SK-N-SH (cell line): ENCODE results near the gene LIME1. TPM values are rescaled to one million over a fixed set of nuclear protein-coding genes. Genes with fewer than 3 reads are reported as not detected.

ENCODE experiments used
- CTCF ChIA-PET: fragments of 300-600, 350-600 bp; formaldehyde crosslinking; extraction: SDS; loops from one replicate; lab custom pipeline; 2021; lab: Yijun Ruan, JAX
- POLR2A ChIA-PET: fragments of 350-600 bp; sonication (Branson Sonifier 250); formaldehyde crosslinking; extraction: SDS; loops from one replicate; lab custom pipeline; 2020; ENCODE audit warnings: antibody characterized with exemption, inconsistent platforms; lab: Yijun Ruan, JAX
- DNase-seq: peaks from one replicate; pipeline ENCODE4 v3.0.0; 2012
- H2AFZ ChIP-seq: fragments of 200-600 bp; sonication (generic); 2 replicates; pipeline ENCODE4 v1.8.1; 2016; ENCODE audit warnings: antibody characterized with exemption, mild to moderate bottlenecking, low read depth
- H3F3A ChIP-seq: fragments of 200-600 bp; sonication (generic); replicated peaks from 2 replicates; pipeline ENCODE3; 2016; ENCODE audit warnings: antibody characterized with exemption, mild to moderate bottlenecking; ENCODE audit not compliant: insufficient read depth
- H3K27ac ChIP-seq, 2 experiments: fragments of 200-500 bp in 1 of 2; fragments of 200-600 bp in 1 of 2; sonication (Bioruptor generic) in 1 of 2; sonication (generic), shearing (Covaris generic) in 1 of 2; 2 replicates each; pipeline versions ENCODE4 v1.5.1 to v1.6.1; 2014 to 2016; ENCODE audit warnings: low read depth in 2 of 2, inconsistent platforms in 1 of 2, low read length in 1 of 2, mild to moderate bottlenecking in 1 of 2, mixed read lengths in 1 of 2
- H3K27me3 ChIP-seq: fragments of 200-600 bp; sonication (generic), shearing (Covaris generic); 2 replicates; pipeline ENCODE4 v1.6.1; 2016; ENCODE audit warnings: mixed run types; ENCODE audit not compliant: insufficient read depth
- H3K36me3 ChIP-seq, 2 experiments: fragments of 200-500 bp in 1 of 2; fragments of 200-600 bp in 1 of 2; sonication (Bioruptor generic) in 1 of 2; sonication (generic) in 1 of 2; replicated peaks in 1 of 2; 2 replicates each; pipeline versions ENCODE3 to v1.5.1; 2014 to 2016; ENCODE audit warnings: low read length in 1 of 2, mild to moderate bottlenecking in 1 of 2; ENCODE audit not compliant: insufficient read depth in 2 of 2, control insufficient read depth in 1 of 2
- H3K4me1 ChIP-seq, 2 experiments: fragments of 200-500 bp in 1 of 2; fragments of 200-600 bp in 1 of 2; sonication (Bioruptor generic) in 1 of 2; sonication (generic), shearing (Covaris generic) in 1 of 2; 2 replicates each; pipeline versions ENCODE4 v1.5.1 to v1.6.1; 2014 to 2016; ENCODE audit warnings: low read depth in 1 of 2, low read length in 1 of 2, mixed run types in 1 of 2; ENCODE audit not compliant: insufficient read depth in 2 of 2, control insufficient read depth in 1 of 2
- H3K4me2 ChIP-seq: fragments of 200-600 bp; sonication (generic), shearing (Covaris generic); 2 replicates; pipeline ENCODE4 v1.6.1; 2017; ENCODE audit warnings: mixed run types
- H3K4me3 ChIP-seq, 2 experiments: fragments of 200-500 bp in 1 of 2; fragments of 200-600 bp in 1 of 2; sonication (Bioruptor generic) in 1 of 2; sonication (generic), shearing (Covaris generic) in 1 of 2; 2 replicates each; pipeline versions ENCODE4 v1.5.1 to v1.8.1; 2014 to 2016; ENCODE audit warnings: low read depth in 2 of 2, inconsistent platforms in 1 of 2, low read length in 1 of 2, mild to moderate bottlenecking in 1 of 2, mixed read lengths in 1 of 2, moderate library complexity in 1 of 2
- H3K79me2 ChIP-seq: fragments of 200-600 bp; sonication (generic); 2 replicates; pipeline ENCODE4 v1.8.1; 2017; ENCODE audit warnings: mild to moderate bottlenecking; ENCODE audit not compliant: insufficient read depth
- H3K9ac ChIP-seq: fragments of 200-600 bp; sonication (generic); 2 replicates; pipeline ENCODE4 v1.6.1; 2017; ENCODE audit warnings: mixed run types
- H3K9me2 ChIP-seq: fragments of 200-600 bp; sonication (generic); 2 replicates; pipeline ENCODE4 v1.6.1; 2017; ENCODE audit warnings: mixed run types
- H3K9me3 ChIP-seq: fragments of 200-600 bp; sonication (generic); 2 replicates; pipeline ENCODE4 v1.6.1; 2017; ENCODE audit warnings: mixed run types, mild to moderate bottlenecking, moderate library complexity
- H4K20me1 ChIP-seq: fragments of 200-600 bp; sonication (generic); 2 replicates; pipeline ENCODE4 v1.6.1; 2017; ENCODE audit warnings: mild to moderate bottlenecking, mixed run types; ENCODE audit not compliant: insufficient read depth
- CHD2 ChIP-seq: fragments of 150-350 bp; IDR thresholded peaks from 2 replicates; pipeline ENCODE4 v1.6.1; 2018; ENCODE audit warnings: low read length; ENCODE audit not compliant: partially characterized antibody
- ELF1 ChIP-seq: IDR thresholded peaks from 2 replicates; pipeline ENCODE4 v1.4.0; 2012
- FOSL2 ChIP-seq: IDR thresholded peaks from 2 replicates; pipeline ENCODE4 v1.4.0; 2012; ENCODE audit warnings: low read depth, mild to moderate bottlenecking, moderate library complexity, borderline replicate concordance
- FOXM1 ChIP-seq: IDR thresholded peaks from 2 replicates; pipeline ENCODE4 v1.4.0; 2012; ENCODE audit warnings: low read depth, mild to moderate bottlenecking
- GATA2 ChIP-seq: sonication (generic); formaldehyde crosslinking; IDR thresholded peaks from 2 replicates; pipeline ENCODE4 v1.5.0; 2020; ENCODE audit warnings: mild to moderate bottlenecking, missing genetic modification reagents
- JUND ChIP-seq: IDR thresholded peaks from 2 replicates; pipeline ENCODE4 v1.4.0; 2012
- NFIC ChIP-seq: IDR thresholded peaks from 2 replicates; pipeline ENCODE4 v1.4.0; 2012; ENCODE audit warnings: borderline replicate concordance
- POLR2AphosphoS5 ChIP-seq: IDR thresholded peaks from 2 replicates; pipeline ENCODE4 v1.6.1; 2012; ENCODE audit warnings: low read depth, low read length
- RAD21 ChIP-seq: IDR thresholded peaks from 2 replicates; pipeline ENCODE4 v1.6.1; 2012; ENCODE audit warnings: mild to moderate bottlenecking, low read length
- YY1 ChIP-seq: IDR thresholded peaks from 2 replicates; pipeline ENCODE4 v1.4.0; 2012; ENCODE audit warnings: low read depth, mild to moderate bottlenecking
- WGBS: methylation state at CpG from one replicate; pipeline ENCODE4 v1.1.6; 2017; ENCODE audit warnings: low lambda C conversion rate; 5-methylcytosine and 5-hydroxymethylcytosine counted together
- polyA plus RNA-seq, 3 experiments: library from polyadenylated mRNA; depleted of rRNA; stranded (reverse); fragments of >200 nt; gene quantifications; 2 replicates each; pipeline ENCODE4 v1.2.3, GENCODE V29; 2012
- TF ChIP-seq, protein P1 (sequence below): IDR thresholded peaks from 2 replicates; pipeline ENCODE4 v1.4.0; 2012; ENCODE audit warnings: low read depth
- TF ChIP-seq, protein P2 (sequence below): IDR thresholded peaks from 2 replicates; pipeline ENCODE4 v1.4.0; 2012; ENCODE audit warnings: low read depth, borderline replicate concordance
- TF ChIP-seq, protein P3 (sequence below): IDR thresholded peaks from 2 replicates; pipeline ENCODE4 v1.4.0; 2012; ENCODE audit warnings: low read depth, borderline replicate concordance
- TF ChIP-seq, protein P4 (sequence below): IDR thresholded peaks from 2 replicates; pipeline ENCODE4 v1.6.1; 2012; ENCODE audit warnings: mild to moderate bottlenecking, low read depth, low read length, moderate library complexity
- TF ChIP-seq, protein P5 (sequence below): fragments of 150-350 bp; IDR thresholded peaks from 2 replicates; pipeline ENCODE4 v1.6.1; 2017; ENCODE audit warnings: antibody characterized with exemption, low read length, low read depth, borderline replicate concordance

Gene LIME1
- polyA plus RNA-seq, 1 of the 3 experiments (the other 2 are of a cell fraction) = 10.9 TPM

DNA sequence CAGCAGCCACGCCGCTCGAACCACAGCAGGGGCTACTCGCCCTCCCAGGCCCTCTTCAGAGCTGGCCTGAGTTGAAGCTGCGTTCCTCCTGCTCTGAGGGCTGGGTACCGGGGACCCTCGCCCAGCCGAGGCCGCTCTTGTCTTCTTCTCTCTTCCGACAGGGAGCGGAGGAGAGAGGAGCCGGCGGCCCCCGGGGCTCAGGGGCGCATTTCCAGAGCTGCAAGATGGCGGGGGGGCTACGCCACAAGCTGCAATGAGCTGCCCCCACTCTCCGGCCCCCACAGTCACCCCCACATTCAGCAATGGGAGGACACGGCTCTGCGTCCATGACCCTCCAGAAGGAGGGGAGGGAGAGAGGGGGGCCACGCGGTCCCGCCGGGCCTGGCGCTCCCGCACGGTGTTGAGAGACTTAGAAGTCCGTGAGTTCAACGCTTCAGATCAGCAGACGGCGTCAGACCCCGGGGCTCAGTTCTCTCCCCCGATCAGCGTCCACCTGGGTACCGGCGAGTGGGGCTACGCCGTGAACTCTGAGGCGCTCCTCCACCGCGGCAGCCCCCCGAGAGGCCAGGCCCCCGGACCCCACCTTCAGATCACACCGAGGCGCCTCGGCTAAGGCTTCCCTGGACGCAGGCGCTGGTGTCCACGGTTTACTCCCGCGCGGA, 34.7 kb downstream of the LIME1 start:
- WGBS = 87% methylated on average over 31 of the region's 52 CpGs
- POLR2A ChIA-PET = no interaction called here
- CTCF ChIA-PET = interaction anchor here (7.5 kb wide), 1 partner anchor 14 kb away, joined by 103 read pairs; no protein-coding TSS in a partner anchor
- Histone ChIP-seq H3F3A (no peaks in the 10 kb centered on the region), H3K79me2 (no peaks in the 10 kb centered on the region), H3K27me3 (no peaks in the 10 kb centered on the region)
- TF ChIP-seq RAD21 = no peak
- no peak for TF ChIP-seq JUND
- TF ChIP-seq, protein P1, sequence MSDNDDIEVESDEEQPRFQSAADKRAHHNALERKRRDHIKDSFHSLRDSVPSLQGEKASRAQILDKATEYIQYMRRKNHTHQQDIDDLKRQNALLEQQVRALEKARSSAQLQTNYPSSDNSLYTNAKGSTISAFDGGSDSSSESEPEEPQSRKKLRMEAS = no peak
- no peak for TF ChIP-seq CHD2
- TF ChIP-seq NFIC = no peak
- TF ChIP-seq, protein P2, sequence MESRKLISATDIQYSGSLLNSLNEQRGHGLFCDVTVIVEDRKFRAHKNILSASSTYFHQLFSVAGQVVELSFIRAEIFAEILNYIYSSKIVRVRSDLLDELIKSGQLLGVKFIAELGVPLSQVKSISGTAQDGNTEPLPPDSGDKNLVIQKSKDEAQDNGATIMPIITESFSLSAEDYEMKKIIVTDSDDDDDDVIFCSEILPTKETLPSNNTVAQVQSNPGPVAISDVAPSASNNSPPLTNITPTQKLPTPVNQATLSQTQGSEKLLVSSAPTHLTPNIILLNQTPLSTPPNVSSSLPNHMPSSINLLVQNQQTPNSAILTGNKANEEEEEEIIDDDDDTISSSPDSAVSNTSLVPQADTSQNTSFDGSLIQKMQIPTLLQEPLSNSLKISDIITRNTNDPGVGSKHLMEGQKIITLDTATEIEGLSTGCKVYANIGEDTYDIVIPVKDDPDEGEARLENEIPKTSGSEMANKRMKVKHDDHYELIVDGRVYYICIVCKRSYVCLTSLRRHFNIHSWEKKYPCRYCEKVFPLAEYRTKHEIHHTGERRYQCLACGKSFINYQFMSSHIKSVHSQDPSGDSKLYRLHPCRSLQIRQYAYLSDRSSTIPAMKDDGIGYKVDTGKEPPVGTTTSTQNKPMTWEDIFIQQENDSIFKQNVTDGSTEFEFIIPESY = no peak
- TF ChIP-seq, all 33 proteins: peak for 0
- Histone ChIP-seq H3K4me2 (no peak overlapping the region), H3K27ac (no peak overlapping the region), H3K36me3 (no peaks in the 10 kb centered on the region), H3K9me2 (no peaks in the 10 kb centered on the region), H3K9me3 (no peaks in the 10 kb centered on the region), H3K9ac (no peak overlapping the region), H3K4me1 (peaks cover 0 to 5% of the 10 kb centered on the region in 2 experiments; a peak in 1 of 4 replicates), H3K4me3 (no peak overlapping the region), H2AFZ (no peak overlapping the region), H4K20me1 (no peaks in the 10 kb centered on the region)
- DNase-seq = no peak

DNA sequence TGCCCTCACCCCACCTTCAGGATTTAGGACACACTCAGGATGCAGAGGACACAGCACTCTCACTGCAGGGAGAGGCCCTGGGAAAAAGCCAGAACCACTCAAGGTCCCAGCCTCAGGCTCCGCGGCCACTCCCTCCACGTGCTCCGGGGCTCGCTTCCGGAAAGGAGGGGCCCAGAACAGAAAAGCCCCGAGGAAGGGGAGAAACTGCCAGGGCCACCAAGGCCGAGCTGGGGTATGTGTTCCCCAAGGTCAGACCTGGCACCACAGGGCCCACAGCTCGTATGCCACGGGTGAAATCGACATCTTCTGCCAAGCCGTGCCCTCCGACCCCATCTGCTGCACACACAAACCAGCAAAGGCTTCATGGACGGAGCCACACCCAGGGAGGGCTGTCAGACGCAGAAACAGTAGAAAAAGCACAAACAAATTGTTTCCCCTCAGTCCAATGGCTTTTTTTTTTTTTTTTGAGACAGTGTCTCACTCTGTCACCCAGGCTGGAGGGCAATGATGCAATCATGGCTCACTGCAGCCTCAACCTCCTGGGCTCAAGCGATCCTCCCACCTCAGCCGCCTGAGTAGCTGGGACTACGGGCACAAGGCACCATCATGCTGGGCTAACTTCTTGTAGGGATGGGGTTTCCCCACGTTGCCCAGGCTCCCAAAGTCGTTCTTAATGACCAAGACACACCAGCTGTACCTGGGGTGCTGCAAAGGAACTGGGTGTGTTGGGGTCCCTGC, 36.5 kb downstream of the LIME1 start:
- WGBS = 86% methylated on average over 18 of the region's 20 CpGs
- TF ChIP-seq GATA2 (no peak), POLR2AphosphoS5 (no peak), ELF1 (no peak), FOXM1 (no peak), FOSL2 (no peak), JUND (no peak), RAD21 (no peak), YY1 (no peak)
- TF ChIP-seq, protein P3, sequence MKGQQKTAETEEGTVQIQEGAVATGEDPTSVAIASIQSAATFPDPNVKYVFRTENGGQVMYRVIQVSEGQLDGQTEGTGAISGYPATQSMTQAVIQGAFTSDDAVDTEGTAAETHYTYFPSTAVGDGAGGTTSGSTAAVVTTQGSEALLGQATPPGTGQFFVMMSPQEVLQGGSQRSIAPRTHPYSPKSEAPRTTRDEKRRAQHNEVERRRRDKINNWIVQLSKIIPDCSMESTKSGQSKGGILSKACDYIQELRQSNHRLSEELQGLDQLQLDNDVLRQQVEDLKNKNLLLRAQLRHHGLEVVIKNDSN = no peak
- TF ChIP-seq, protein P4, sequence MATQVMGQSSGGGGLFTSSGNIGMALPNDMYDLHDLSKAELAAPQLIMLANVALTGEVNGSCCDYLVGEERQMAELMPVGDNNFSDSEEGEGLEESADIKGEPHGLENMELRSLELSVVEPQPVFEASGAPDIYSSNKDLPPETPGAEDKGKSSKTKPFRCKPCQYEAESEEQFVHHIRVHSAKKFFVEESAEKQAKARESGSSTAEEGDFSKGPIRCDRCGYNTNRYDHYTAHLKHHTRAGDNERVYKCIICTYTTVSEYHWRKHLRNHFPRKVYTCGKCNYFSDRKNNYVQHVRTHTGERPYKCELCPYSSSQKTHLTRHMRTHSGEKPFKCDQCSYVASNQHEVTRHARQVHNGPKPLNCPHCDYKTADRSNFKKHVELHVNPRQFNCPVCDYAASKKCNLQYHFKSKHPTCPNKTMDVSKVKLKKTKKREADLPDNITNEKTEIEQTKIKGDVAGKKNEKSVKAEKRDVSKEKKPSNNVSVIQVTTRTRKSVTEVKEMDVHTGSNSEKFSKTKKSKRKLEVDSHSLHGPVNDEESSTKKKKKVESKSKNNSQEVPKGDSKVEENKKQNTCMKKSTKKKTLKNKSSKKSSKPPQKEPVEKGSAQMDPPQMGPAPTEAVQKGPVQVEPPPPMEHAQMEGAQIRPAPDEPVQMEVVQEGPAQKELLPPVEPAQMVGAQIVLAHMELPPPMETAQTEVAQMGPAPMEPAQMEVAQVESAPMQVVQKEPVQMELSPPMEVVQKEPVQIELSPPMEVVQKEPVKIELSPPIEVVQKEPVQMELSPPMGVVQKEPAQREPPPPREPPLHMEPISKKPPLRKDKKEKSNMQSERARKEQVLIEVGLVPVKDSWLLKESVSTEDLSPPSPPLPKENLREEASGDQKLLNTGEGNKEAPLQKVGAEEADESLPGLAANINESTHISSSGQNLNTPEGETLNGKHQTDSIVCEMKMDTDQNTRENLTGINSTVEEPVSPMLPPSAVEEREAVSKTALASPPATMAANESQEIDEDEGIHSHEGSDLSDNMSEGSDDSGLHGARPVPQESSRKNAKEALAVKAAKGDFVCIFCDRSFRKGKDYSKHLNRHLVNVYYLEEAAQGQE = no peak
- TF ChIP-seq, protein P5, sequence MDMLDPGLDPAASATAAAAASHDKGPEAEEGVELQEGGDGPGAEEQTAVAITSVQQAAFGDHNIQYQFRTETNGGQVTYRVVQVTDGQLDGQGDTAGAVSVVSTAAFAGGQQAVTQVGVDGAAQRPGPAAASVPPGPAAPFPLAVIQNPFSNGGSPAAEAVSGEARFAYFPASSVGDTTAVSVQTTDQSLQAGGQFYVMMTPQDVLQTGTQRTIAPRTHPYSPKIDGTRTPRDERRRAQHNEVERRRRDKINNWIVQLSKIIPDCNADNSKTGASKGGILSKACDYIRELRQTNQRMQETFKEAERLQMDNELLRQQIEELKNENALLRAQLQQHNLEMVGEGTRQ = no peak
- TF ChIP-seq, protein P2 = no peak

More for the DNA sequence above, 36.5 kb downstream of the LIME1 start:
- Histone ChIP-seq H3K27ac (no peak overlapping the region), H3F3A (no peaks in the 10 kb centered on the region), H4K20me1 (no peaks in the 10 kb centered on the region), H3K4me1 (peaks cover 0 to 5% of the 10 kb centered on the region in 2 experiments; a peak in 1 of 4 replicates), H2AFZ (no peak overlapping the region), H3K9me3 (no peaks in the 10 kb centered on the region), H3K9me2 (no peaks in the 10 kb centered on the region), H3K79me2 (no peaks in the 10 kb centered on the region), H3K4me3 (no peak overlapping the region), H3K9ac (no peak overlapping the region), H3K36me3 (no peaks in the 10 kb centered on the region), H3K4me2 (no peak overlapping the region), H3K27me3 (no peaks in the 10 kb centered on the region)
- ChIA-PET POLR2A (no interaction called here), CTCF (interaction anchor here (2.4 to 7.5 kb wide), 4 partner anchors 10 to 92 kb away, joined by 9 to 103 read pairs (median 49); partner anchors contain the start of gene TPD52L2)
- no peak for DNase-seq
